HEK293 (cell line): ENCODE measurements around the gene UBR1.

ENCODE experiments used
- BCL11A ChIP-seq: fragments of 450-650 bp; formaldehyde crosslinking; IDR thresholded peaks from 2 replicates; pipeline ENCODE4 v1.5.1; 2016; ENCODE audit warnings: low read depth, missing biosample characterization, missing genetic modification characterization
- GLI2 ChIP-seq: fragments of 450-650 bp; formaldehyde crosslinking; IDR thresholded peaks from 2 replicates; pipeline ENCODE4; 2017; ENCODE audit warnings: missing biosample characterization, missing genetic modification characterization, low read depth, borderline replicate concordance
- GLIS2 ChIP-seq: fragments of 450-650 bp; formaldehyde crosslinking; IDR thresholded peaks from 2 replicates; pipeline ENCODE4 v1.5.1; 2016; ENCODE audit warnings: missing biosample characterization, missing genetic modification characterization
- HOXA7 ChIP-seq: sonication (generic); formaldehyde crosslinking; IDR thresholded peaks from 2 replicates; pipeline ENCODE4 v1.8.1; 2022; ENCODE audit warnings: missing genetic modification reagents, borderline replicate concordance
- KLF16 ChIP-seq: fragments of 450-650 bp; formaldehyde crosslinking; IDR thresholded peaks from 2 replicates; pipeline ENCODE4 v1.5.1; 2017; ENCODE audit warnings: missing biosample characterization, missing genetic modification characterization
- MEIS1 ChIP-seq: sonication (generic); formaldehyde crosslinking; IDR thresholded peaks from 2 replicates; pipeline ENCODE4 v1.8.1; 2022; ENCODE audit warnings: missing genetic modification reagents, mild to moderate bottlenecking, borderline replicate concordance
- OSR2 ChIP-seq: fragments of 450-650 bp; formaldehyde crosslinking; IDR thresholded peaks from 2 replicates; pipeline ENCODE4 v1.5.1; 2016; ENCODE audit warnings: missing biosample characterization, missing genetic modification characterization
- RBAK ChIP-seq: fragments of 450-650 bp; formaldehyde crosslinking; IDR thresholded peaks from 2 replicates; pipeline ENCODE4 v1.5.1; 2016; ENCODE audit warnings: missing biosample characterization, missing genetic modification characterization
- REPIN1 ChIP-seq: fragments of 450-650 bp; formaldehyde crosslinking; IDR thresholded peaks from 2 replicates; pipeline ENCODE4 v1.5.1; 2017; ENCODE audit warnings: missing biosample characterization, missing genetic modification characterization, low read depth
- SCRT2 ChIP-seq: fragments of 450-650 bp; formaldehyde crosslinking; IDR thresholded peaks from 2 replicates; pipeline ENCODE4 v1.5.1; 2016; ENCODE audit warnings: missing biosample characterization, missing genetic modification characterization
- ZBTB48 ChIP-seq: fragments of 450-650 bp; formaldehyde crosslinking; IDR thresholded peaks from 2 replicates; pipeline ENCODE4 v1.5.1; 2016; ENCODE audit warnings: missing biosample characterization, missing genetic modification characterization
- ZFP69B ChIP-seq: fragments of 450-650 bp; formaldehyde crosslinking; IDR thresholded peaks from 2 replicates; pipeline ENCODE4 v1.5.1; 2016; ENCODE audit warnings: missing biosample characterization, missing genetic modification characterization
- ZNF112 ChIP-seq: fragments of 450-650 bp; formaldehyde crosslinking; IDR thresholded peaks from 2 replicates; pipeline ENCODE4 v1.5.0; 2017; ENCODE audit warnings: missing biosample characterization, missing genetic modification characterization
- ZNF16 ChIP-seq: fragments of 450-650 bp; formaldehyde crosslinking; IDR thresholded peaks from 2 replicates; pipeline ENCODE4 v1.5.1; 2016; ENCODE audit warnings: low read depth, missing biosample characterization, missing genetic modification characterization
- ZNF18 ChIP-seq: fragments of 450-650 bp; formaldehyde crosslinking; IDR thresholded peaks from 2 replicates; pipeline ENCODE4 v1.5.1; 2016; ENCODE audit warnings: missing biosample characterization, missing genetic modification characterization
- ZNF202 ChIP-seq: fragments of 450-650 bp; formaldehyde crosslinking; IDR thresholded peaks from 2 replicates; pipeline ENCODE4 v1.5.1; 2016; ENCODE audit warnings: missing biosample characterization, missing genetic modification characterization, borderline replicate concordance
- ZNF248 ChIP-seq: fragments of 450-650 bp; formaldehyde crosslinking; IDR thresholded peaks from 2 replicates; pipeline ENCODE4 v1.5.1; 2017; ENCODE audit warnings: missing biosample characterization, missing genetic modification characterization
- ZNF280C ChIP-seq: fragments of 450-650 bp; formaldehyde crosslinking; IDR thresholded peaks from 2 replicates; pipeline ENCODE4 v1.5.1; 2016; ENCODE audit warnings: missing biosample characterization, missing genetic modification characterization
- ZNF311 ChIP-seq: fragments of 450-650 bp; formaldehyde crosslinking; IDR thresholded peaks from 2 replicates; pipeline ENCODE4 v1.5.1; 2017; ENCODE audit warnings: missing biosample characterization, missing genetic modification characterization, borderline replicate concordance
- ZNF394 ChIP-seq: fragments of 450-650 bp; formaldehyde crosslinking; IDR thresholded peaks from 2 replicates; pipeline ENCODE4 v1.5.1; 2016; ENCODE audit warnings: missing biosample characterization, missing genetic modification characterization, mild to moderate bottlenecking, moderate library complexity, borderline replicate concordance
- ZNF423 ChIP-seq: fragments of 450-650 bp; formaldehyde crosslinking; IDR thresholded peaks from 2 replicates; pipeline ENCODE4 v1.5.1; 2016; ENCODE audit warnings: missing biosample characterization, missing genetic modification characterization
- ZNF48 ChIP-seq: fragments of 450-650 bp; formaldehyde crosslinking; IDR thresholded peaks from 2 replicates; pipeline ENCODE4 v1.5.1; 2016; ENCODE audit warnings: missing biosample characterization, missing genetic modification characterization
- ZNF530 ChIP-seq: fragments of 450-650 bp; formaldehyde crosslinking; IDR thresholded peaks from 2 replicates; pipeline ENCODE4 v1.5.1; 2016; ENCODE audit warnings: low read depth, missing biosample characterization, missing genetic modification characterization
- ZNF585B ChIP-seq: fragments of 450-650 bp; formaldehyde crosslinking; IDR thresholded peaks from 2 replicates; pipeline ENCODE4 v1.5.1; 2016; ENCODE audit warnings: missing biosample characterization, missing genetic modification characterization
- ZNF654 ChIP-seq: fragments of 450-650 bp; formaldehyde crosslinking; IDR thresholded peaks from 2 replicates; pipeline ENCODE4 v1.5.1; 2016; ENCODE audit warnings: low read depth, missing biosample characterization, missing genetic modification characterization
- ZNF837 ChIP-seq: fragments of 450-650 bp; formaldehyde crosslinking; IDR thresholded peaks from 2 replicates; pipeline ENCODE4 v1.5.1; 2016; ENCODE audit warnings: missing biosample characterization, missing genetic modification characterization
- ZNF843 ChIP-seq: fragments of 450-650 bp; formaldehyde crosslinking; IDR thresholded peaks from 2 replicates; pipeline ENCODE4 v1.5.1; 2016; ENCODE audit warnings: missing biosample characterization, missing genetic modification characterization
- ZSCAN23 ChIP-seq: fragments of 450-650 bp; formaldehyde crosslinking; IDR thresholded peaks from 2 replicates; pipeline ENCODE4 v1.5.1; 2016; ENCODE audit warnings: missing biosample characterization, missing genetic modification characterization
- TF ChIP-seq, protein P1 (sequence below): IDR thresholded peaks from 2 replicates; pipeline ENCODE4 v1.6.1; 2011; ENCODE audit warnings: mild to moderate bottlenecking, low read depth, low read length, borderline replicate concordance
- TF ChIP-seq, protein P2 (sequence below): fragments of 450-650 bp; formaldehyde crosslinking; conservative IDR thresholded peaks from 2 replicates; pipeline ENCODE4 v1.5.1; 2016; ENCODE audit warnings: low read depth, missing biosample characterization, missing genetic modification characterization

The UBR1 gene

DNA sequence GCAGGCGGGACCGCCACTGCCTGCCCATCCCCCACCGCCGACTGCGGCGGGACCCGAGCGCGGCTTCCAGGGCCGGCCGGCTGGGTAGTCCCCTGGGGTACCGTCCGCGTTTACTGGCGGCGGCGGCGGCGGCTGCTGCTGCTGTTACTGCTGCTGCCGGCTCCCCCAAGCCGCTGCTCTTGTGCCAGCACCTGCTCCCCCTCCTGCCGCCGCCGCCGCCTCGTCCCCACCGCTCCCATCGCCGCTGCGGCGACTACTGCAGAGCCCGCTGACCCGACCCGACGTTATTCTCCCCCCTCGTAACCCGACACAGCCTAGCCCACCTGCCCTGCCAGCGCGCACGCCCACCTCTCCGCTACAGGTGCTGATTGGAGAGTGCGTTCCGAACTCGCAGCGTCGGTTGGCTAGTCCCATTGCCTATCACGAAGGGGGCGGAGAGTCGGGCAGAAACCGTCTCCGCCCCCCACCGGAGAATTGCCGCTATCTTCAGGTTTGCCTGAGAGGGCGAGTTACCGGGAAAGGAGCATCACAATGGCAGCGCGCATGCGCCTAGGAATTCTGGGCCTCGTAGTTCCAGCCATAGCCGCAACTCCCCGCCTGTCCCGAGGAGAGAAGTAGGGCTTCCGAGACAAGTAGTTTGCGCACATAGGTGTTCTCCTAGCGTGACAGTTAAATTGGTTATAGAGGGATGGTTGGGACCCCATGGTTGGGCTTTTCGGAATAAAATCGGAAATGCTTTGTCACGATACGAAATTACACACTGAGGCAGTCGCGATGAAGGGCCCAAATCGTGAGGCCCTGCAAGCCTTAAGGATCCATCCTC, 185.1 kb downstream of the UBR1 start, which contains the start of gene TTBK2 (continued):
- TF ChIP-seq ZNF18 (tag by site-specific recombination), result no peak
- no peak for TF ChIP-seq HOXA7
- no peak for TF ChIP-seq ZSCAN23
- no peak for TF ChIP-seq REPIN1 (tag by site-specific recombination)
- TF ChIP-seq ZNF837, result no peak
- TF ChIP-seq ZBTB48 (tag by site-specific recombination), result no peak
- TF ChIP-seq ZNF311, result no peak
- no peak for TF ChIP-seq MEIS1 (CRISPR knock-in tag)
- TF ChIP-seq ZNF280C (tag by site-specific recombination), result no peak
- TF ChIP-seq, protein P1, sequence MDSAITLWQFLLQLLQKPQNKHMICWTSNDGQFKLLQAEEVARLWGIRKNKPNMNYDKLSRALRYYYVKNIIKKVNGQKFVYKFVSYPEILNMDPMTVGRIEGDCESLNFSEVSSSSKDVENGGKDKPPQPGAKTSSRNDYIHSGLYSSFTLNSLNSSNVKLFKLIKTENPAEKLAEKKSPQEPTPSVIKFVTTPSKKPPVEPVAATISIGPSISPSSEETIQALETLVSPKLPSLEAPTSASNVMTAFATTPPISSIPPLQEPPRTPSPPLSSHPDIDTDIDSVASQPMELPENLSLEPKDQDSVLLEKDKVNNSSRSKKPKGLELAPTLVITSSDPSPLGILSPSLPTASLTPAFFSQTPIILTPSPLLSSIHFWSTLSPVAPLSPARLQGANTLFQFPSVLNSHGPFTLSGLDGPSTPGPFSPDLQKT, result no peak
- no peak; the same call in 1 of the 2 replicates for TF ChIP-seq OSR2
- TF ChIP-seq ZNF394, result no peak
- no peak for TF ChIP-seq ZNF112 (tag by site-specific recombination)
- no peak for TF ChIP-seq GLI2 (tag by site-specific recombination)
- no peak for TF ChIP-seq BCL11A
- no peak for TF ChIP-seq ZNF530 (tag by site-specific recombination)
- TF ChIP-seq ZNF48 (tag by site-specific recombination), result no peak
- peak; percentile 71; the same call in 1 of the 2 replicates for TF ChIP-seq GLIS2
- TF ChIP-seq ZNF248 (tag by site-specific recombination), result no peak
- 0 out of 2 replicates have a peak, but pooled peaks have one; percentile 14 for TF ChIP-seq ZFP69B (tag by site-specific recombination)
- no peak for TF ChIP-seq ZNF585B
- TF ChIP-seq ZNF843 (tag by site-specific recombination), result no peak
- no peak for TF ChIP-seq ZNF654 (tag by site-specific recombination)
- no peak for TF ChIP-seq SCRT2 (tag by site-specific recombination)
- no peak for TF ChIP-seq ZNF202 (tag by site-specific recombination)
- TF ChIP-seq ZNF423 (tag by site-specific recombination), result no peak
- TF ChIP-seq RBAK (tag by site-specific recombination), result no peak
- TF ChIP-seq, protein P2, sequence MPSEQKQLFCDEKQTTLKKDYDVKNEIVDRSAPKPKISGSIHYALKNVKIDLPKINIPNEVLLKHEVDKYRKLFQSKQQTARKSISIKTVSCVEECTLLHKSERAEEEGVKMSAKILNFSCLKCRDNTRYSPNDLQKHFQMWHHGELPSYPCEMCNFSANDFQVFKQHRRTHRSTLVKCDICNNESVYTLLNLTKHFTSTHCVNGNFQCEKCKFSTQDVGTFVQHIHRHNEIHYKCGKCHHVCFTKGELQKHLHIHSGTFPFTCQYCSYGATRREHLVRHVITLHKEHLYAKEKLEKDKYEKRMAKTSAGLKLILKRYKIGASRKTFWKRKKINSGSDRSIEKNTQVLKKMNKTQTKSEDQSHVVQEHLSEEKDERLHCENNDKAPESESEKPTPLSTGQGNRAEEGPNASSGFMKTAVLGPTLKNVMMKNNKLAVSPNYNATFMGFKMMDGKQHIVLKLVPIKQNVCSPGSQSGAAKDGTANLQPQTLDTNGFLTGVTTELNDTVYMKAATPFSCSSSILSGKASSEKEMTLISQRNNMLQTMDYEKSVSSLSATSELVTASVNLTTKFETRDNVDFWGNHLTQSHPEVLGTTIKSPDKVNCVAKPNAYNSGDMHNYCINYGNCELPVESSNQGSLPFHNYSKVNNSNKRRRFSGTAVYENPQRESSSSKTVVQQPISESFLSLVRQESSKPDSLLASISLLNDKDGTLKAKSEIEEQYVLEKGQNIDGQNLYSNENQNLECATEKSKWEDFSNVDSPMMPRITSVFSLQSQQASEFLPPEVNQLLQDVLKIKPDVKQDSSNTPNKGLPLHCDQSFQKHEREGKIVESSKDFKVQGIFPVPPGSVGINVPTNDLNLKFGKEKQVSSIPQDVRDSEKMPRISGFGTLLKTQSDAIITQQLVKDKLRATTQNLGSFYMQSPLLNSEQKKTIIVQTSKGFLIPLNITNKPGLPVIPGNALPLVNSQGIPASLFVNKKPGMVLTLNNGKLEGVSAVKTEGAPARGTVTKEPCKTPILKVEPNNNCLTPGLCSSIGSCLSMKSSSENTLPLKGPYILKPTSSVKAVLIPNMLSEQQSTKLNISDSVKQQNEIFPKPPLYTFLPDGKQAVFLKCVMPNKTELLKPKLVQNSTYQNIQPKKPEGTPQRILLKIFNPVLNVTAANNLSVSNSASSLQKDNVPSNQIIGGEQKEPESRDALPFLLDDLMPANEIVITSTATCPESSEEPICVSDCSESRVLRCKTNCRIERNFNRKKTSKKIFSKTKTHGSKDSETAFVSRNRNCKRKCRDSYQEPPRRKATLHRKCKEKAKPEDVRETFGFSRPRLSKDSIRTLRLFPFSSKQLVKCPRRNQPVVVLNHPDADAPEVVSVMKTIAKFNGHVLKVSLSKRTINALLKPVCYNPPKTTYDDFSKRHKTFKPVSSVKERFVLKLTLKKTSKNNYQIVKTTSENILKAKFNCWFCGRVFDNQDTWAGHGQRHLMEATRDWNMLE (tag by site-specific recombination), result no peak
- TF ChIP-seq KLF16 (tag by site-specific recombination), result peak; percentile 93
- no peak for TF ChIP-seq ZNF16 (tag by site-specific recombination)
